GM19025 (cell line): ENCODE data around the gene REXO4.
"Not testable (repeated sequence)": the region's sequence is repeated elsewhere in the genome, so short reads cannot be mapped to it uniquely, and the experiment has no call there.

Experiments
- ATAC-seq: cut with Tn5 transposase; IDR thresholded peaks from one replicate; pipeline ENCODE4 v1.9.1; 2021; ENCODE audit warnings: mild to moderate bottlenecking, low read depth, moderate library complexity; ENCODE audit not compliant: unreplicated experiment

The REXO4 gene

GRCh38 chr9:133390713-133391112 is 27.1 kb downstream of the REXO4 start:
- no peak for ATAC-seq

GRCh38 chr9:133389562-133389961 is 28.2 kb downstream of the REXO4 start:
- no peak for ATAC-seq

GRCh38 chr9:133389025-133389557 is 28.7 kb downstream of the REXO4 start:
- ATAC-seq: no peak

DNA sequence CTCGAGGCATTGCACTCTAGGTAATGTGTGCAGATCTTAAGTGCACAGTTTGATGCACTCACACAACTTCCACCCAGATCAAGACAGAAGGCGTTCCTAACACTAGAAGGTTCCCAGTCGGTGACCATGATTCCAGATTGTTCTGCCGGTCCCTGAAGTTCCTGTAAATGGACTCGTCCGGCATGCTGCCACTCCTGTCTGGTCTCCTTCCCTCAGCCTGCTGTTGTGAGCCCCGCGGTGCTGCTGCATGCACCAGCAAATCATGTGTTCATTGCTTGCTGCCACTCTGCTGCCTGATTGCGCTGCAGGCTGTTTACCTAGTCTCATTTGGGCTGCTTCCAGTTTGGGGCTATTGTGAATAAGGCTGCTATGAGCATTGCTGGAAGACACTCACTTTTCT is 30.1 kb downstream of the REXO4 start:
- no peak for ATAC-seq

- ATAC-seq: no peak
These were observed 31.5 kb downstream of the REXO4 start for GRCh38 chr9:133386338-133386737.

- no peak for ATAC-seq
These were observed 32.4 kb downstream of the REXO4 start for GRCh38 chr9:133385452-133385851.

- no peak for ATAC-seq
These were observed 33.0 kb downstream of the REXO4 start for GRCh38 chr9:133384736-133385321.

GRCh38 chr9:133383438-133383837 is 34.4 kb downstream of the REXO4 start:
- no peak for ATAC-seq

GRCh38 chr9:133382507-133383141 is 35.2 kb downstream of the REXO4 start:
- ATAC-seq: no peak

- ATAC-seq: no peak
These were observed 37.1 kb downstream of the REXO4 start for GRCh38 chr9:133380734-133381133.

- no peak for ATAC-seq
These were observed 38.4 kb downstream of the REXO4 start for GRCh38 chr9:133379153-133380086.

DNA sequence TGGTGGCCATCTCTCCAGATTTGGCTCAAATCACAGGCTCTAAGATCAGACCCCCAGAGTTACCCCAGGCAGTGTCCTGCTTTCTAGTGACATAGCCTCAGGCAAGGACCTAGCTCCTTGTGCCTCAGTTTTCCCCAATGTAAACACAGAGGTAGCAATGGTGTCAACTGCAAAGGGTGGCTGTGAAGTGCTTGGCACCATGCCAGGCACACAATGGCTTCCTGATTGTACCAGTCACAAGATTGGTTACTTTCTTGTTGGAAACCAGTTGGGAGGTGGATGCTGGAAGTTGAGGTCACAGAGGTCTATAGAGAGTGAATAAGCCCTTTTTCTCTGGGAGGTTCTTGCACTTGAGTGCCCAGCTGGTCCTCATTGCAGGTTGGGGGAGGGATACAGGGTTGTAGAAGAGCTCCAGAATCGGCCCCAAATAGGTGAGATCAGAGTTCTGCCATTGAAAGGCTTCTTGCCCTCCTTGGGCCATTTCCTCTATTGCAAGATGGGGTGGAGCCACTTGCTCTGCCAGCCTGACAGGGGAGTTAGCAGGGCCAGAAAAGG is 39.3 kb downstream of the REXO4 start:
- ATAC-seq: no peak

DNA sequence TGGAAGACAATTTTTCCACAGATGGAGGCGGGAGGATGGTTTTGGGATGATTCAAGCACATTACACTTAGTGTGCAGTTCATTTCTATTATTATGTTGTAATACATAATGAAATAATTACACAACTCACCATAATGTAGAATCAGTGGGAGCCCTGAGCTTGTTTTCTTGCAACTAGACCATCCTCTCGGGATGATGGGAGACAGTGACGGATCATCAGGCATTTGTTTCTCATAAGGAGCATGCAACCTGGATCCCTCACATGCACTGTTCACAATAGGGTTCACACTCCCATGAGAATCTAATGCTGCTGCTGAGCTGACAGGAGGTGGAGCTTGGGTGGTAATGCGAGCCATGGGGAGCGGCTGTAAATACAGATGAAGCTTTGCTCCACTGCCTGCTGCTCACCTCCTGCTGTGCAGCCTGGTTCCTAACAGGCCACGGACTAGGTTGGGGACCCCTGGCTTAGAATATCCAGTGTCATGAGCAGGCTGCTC is 40.0 kb downstream of the REXO4 start:
- no peak for ATAC-seq

- ATAC-seq: not testable (repeated sequence)
These were observed 40.5 kb downstream of the REXO4 start for GRCh38 chr9:133377280-133377679.

DNA sequence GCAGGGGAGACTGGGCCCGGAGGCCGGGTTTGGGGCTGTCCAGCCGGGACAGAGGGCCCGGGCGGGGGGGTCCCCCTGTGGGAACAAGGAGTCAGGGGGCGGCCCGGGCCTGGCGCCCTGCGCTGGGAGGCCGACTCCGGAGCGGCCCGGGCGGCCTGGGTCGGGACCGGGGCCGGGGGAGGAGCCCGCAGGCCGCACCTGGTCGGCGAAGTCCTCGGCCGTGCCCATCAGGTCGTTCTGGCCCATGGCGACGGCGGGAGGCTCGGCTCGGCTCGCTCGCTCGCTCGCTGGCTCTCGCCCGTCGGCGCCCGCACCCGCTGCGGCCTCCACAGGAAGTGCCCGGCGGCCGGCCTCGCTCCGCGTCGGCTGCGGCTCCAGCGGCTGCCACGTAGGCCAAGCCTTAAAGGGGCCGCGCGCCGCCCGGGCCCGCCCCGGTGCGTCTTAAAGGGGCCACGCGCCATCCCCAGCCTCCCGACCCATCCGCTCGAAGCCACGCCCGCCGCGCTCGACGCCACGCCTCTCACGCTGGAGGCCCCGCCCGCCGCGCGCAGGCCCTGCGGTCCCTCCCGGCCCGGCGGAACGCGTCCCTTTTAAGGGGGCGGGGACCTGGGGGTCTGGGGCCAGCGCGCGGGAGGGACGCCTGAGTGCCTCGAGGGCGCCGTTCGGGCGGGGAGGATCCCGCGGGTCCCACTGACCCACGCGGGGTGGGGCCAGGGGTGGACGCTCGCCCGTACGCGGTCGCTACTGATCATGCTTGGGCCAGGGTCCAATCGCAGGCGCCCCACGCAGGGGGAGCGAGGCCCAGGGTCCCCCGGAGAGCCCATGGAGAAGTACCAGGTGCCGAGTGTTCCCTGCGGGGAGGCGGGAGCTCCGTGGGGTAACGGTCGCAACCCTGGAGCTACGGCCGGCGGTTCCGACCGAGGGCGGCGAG is 41.8 kb downstream of the REXO4 start, which contains the start of the genes STKLD1 and SURF4:
Gene STKLD1, plus strand, starts transcription at position 643 of the 931 bp plus-strand sequence. Its CDS starts 108 bp downstream, at position 751.
Gene SURF4, minus strand, starts transcription at position 337 of the 931 bp plus-strand sequence. Its CDS starts 91 bp downstream, at position 246.
- ATAC-seq: peak; percentile 93

DNA sequence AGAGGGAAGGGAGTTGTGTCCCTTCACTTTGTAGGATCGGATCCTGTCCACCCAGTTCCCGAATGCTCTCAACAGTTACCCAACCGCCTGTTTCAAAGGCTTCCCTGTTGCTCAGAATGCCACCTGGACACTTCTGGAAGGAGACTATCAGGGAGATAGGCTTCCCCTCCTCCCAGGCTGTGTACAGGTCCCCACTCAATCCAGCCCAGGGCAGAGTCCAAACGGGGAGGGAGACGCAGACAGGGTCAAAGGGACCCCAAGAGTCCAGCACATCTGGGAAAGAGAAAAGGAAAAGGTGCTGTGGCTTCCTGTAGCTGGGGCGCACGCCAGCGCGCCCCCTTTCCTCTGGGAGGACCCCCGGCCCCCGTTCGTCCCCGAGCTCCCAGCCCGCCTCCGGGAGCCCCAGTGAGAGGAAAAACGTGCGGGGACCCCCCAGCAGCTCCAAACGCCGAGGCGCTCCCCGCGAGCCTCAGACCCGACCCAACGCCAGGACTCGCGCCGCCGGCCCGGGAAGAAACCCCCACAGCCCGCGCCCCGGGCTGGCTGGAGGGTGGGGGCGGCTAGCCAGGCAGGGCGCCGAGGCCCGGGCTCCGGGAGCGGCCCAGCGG is 42.6 kb downstream of the REXO4 start:
- peak; percentile 3 for ATAC-seq

- ATAC-seq: no peak
These were observed 43.1 kb downstream of the REXO4 start for GRCh38 chr9:133374612-133375115.

- no peak for ATAC-seq
These were observed 45.7 kb downstream of the REXO4 start for GRCh38 chr9:133372144-133372543.

GRCh38 chr9:133371261-133371711 is 46.5 kb downstream of the REXO4 start:
- ATAC-seq: no peak
